Esophagus muscularis mucosa (tissue), 3 donors: ENCODE data around the gene GFOD1.

Experiments used
- CTCF ChIP-seq, 3 experiments: fragments of 200-600 bp in 2 of 3; fragments of 450-650 bp in 1 of 3; sonication (generic) in 2 of 3; IDR thresholded peaks; one replicate each; pipeline ENCODE4 v1.5.1; 2017 to 2019; ENCODE audit warnings: antibody characterized with exemption in 3 of 3, mild to moderate bottlenecking in 2 of 3, moderate library complexity in 1 of 3
- POLR2A ChIP-seq: fragments of 450-650 bp; IDR thresholded peaks from one replicate; pipeline ENCODE4 v1.6.1; 2017; ENCODE audit warnings: antibody characterized with exemption, moderate library complexity, mild to moderate bottlenecking, low read depth
- POLR2AphosphoS5 ChIP-seq, 2 donors: sonication (generic); formaldehyde crosslinking; IDR thresholded peaks; one replicate each; pipeline ENCODE4 v1.6.1; 2017; ENCODE audit warnings: antibody characterized with exemption in 2 of 2

- TF ChIP-seq CTCF (IDR thresholded peaks at IDR 0.05): no peak
- no peak for TF ChIP-seq POLR2A
- TF ChIP-seq POLR2AphosphoS5 (IDR thresholded peaks at IDR 0.05): no peak
These were observed 17.4 kb upstream of the GFOD1 start for GRCh38 chr6:13504611-13505344.
